HCT116 (cell line): ENCODE data around the gene ANO9. TPM values are rescaled to one million over a fixed set of nuclear protein-coding genes. Genes with fewer than 3 reads are reported as not detected.

Experiments
- ATAC-seq: fragments of 200-7000 bp; cut with Tn5 transposase; 2 replicates; pipeline ENCODE4 v1.9.1; 2020; ENCODE audit warnings: mild to moderate bottlenecking, moderate library complexity
- BruUV-seq: library from RNA; stranded (reverse); fragments of 400-500 nt; replicated peaks from 2 replicates; lab custom pipeline; 2021; lab: Mats Ljungman, UMichigan
- CTCF ChIA-PET: fragments of 300-600 bp; sonication (Branson Sonifier 250); formaldehyde crosslinking; loops from one replicate; lab custom pipeline; 2021; ENCODE audit warnings: antibody characterized with exemption; lab: Charles Lee
- POLR2A ChIA-PET: fragments of 300-600, 350-600 bp; sonication (Branson Sonifier 250); formaldehyde crosslinking; loops from one replicate; lab custom pipeline; 2021; ENCODE audit warnings: antibody characterized with exemption; lab: Charles Lee
- RAD21 ChIA-PET, 2 experiments: fragments of 300-600 bp; sonication (Branson Sonifier 250); formaldehyde crosslinking; loops; one replicate each; lab custom pipeline; 2023; ENCODE audit warnings: low total read pairs in 2 of 2; ENCODE audit not compliant: uncharacterized antibody in 2 of 2, unreplicated experiment in 2 of 2, low non-redundant PET in 1 of 2; lab: Charles Lee
- DNase-seq: peaks from one replicate; pipeline ENCODE4 v3.0.0-alpha.2; 2010; ENCODE audit warnings: low read depth, low spot score
- H2AFZ ChIP-seq: fragments of 200-600 bp; shearing (Covaris generic), sonication (generic); 2 replicates; pipeline ENCODE4 v1.6.1; 2017; ENCODE audit warnings: low read depth, mixed run types, mixed read lengths, antibody characterized with exemption, low read length; ENCODE audit not compliant: poor library complexity, severe bottlenecking
- H3K27ac ChIP-seq: 2 replicates; pipeline ENCODE4 v1.5.1; 2012; ENCODE audit warnings: low read depth, low read length
- H3K27me3 ChIP-seq: fragments of 200-600 bp; sonication (generic); 2 replicates; pipeline ENCODE4 v1.6.1; 2016; ENCODE audit warnings: mixed run types, low read length, mixed read lengths; ENCODE audit not compliant: insufficient read depth
- H3K36me3 ChIP-seq, 2 experiments: fragments of 200-500 bp in 1 of 2; fragments of 200-600 bp in 1 of 2; sonication (Bioruptor generic) in 1 of 2; sonication (generic) in 1 of 2; 2 replicates each; pipeline versions ENCODE4 v1.5.1 to v1.6.1; 2014 to 2016; ENCODE audit warnings: low read length in 2 of 2, inconsistent platforms in 1 of 2, mixed read lengths in 1 of 2, mixed run types in 1 of 2; ENCODE audit not compliant: insufficient read depth in 2 of 2, control insufficient read depth in 1 of 2
- H3K4me1 ChIP-seq, 2 experiments: fragments of 200-600 bp in 1 of 2; sonication (generic) in 1 of 2; 2 replicates each; pipeline versions ENCODE4 v1.5.1 to v1.6.1; 2012 to 2017; ENCODE audit warnings: low read length in 2 of 2, inconsistent platforms in 1 of 2, mild to moderate bottlenecking in 1 of 2, mixed read lengths in 1 of 2, mixed run types in 1 of 2, moderate library complexity in 1 of 2; ENCODE audit not compliant: insufficient read depth in 2 of 2, control insufficient read depth in 1 of 2
- H3K4me2 ChIP-seq: fragments of 200-600 bp; sonication (generic); 2 replicates; pipeline ENCODE4 v1.6.1; 2017; ENCODE audit warnings: mixed run types, low read length, mixed read lengths
- H3K4me3 ChIP-seq, 2 experiments: fragments of 200-600 bp in 1 of 2; sonication (generic) in 1 of 2; replicated peaks in 1 of 2; 2 replicates each; pipeline ENCODE4 v1.5.1; 2011 to 2016; ENCODE audit warnings: low read length in 2 of 2, control low read depth in 1 of 2, low read depth in 1 of 2, mild to moderate bottlenecking in 1 of 2, mixed read lengths in 1 of 2, mixed run types in 1 of 2
- H3K79me2 ChIP-seq: fragments of 200-600 bp; sonication (generic); 2 replicates; pipeline ENCODE4 v1.6.1; 2017; ENCODE audit warnings: mild to moderate bottlenecking, mixed run types, low read length, moderate library complexity, mixed read lengths; ENCODE audit not compliant: insufficient read depth
- H3K9ac ChIP-seq: fragments of 200-600 bp; sonication (generic); 2 replicates; pipeline ENCODE4 v1.6.1; 2016; ENCODE audit warnings: low read length, mixed read lengths
- H3K9me2 ChIP-seq: fragments of 200-600 bp; sonication (generic), shearing (Covaris generic); 2 replicates; pipeline ENCODE4 v1.6.1; 2017; ENCODE audit warnings: mixed run types, mild to moderate bottlenecking, moderate library complexity; ENCODE audit not compliant: insufficient read depth
- H3K9me3 ChIP-seq, 2 experiments: fragments of 200-500 bp in 1 of 2; fragments of 200-600 bp in 1 of 2; sonication (Bioruptor generic) in 1 of 2; sonication (generic) in 1 of 2; 2 replicates each; pipeline ENCODE4 v1.6.1; 2014 to 2017; ENCODE audit warnings: low read length in 2 of 2, mixed read lengths in 2 of 2, inconsistent platforms in 1 of 2, low read depth in 1 of 2, mild to moderate bottlenecking in 1 of 2, mixed run types in 1 of 2, moderate library complexity in 1 of 2; ENCODE audit not compliant: control insufficient read depth in 1 of 2, insufficient read depth in 1 of 2
- H4K20me1 ChIP-seq: fragments of 200-600 bp; sonication (generic), shearing (Covaris generic); 2 replicates; pipeline ENCODE4 v1.6.1; 2017; ENCODE audit warnings: mixed run types, mild to moderate bottlenecking, moderate library complexity; ENCODE audit not compliant: insufficient read depth
- ATF3 ChIP-seq: IDR thresholded peaks from 2 replicates; pipeline ENCODE4 v1.6.1; 2012
- CBX3 ChIP-seq: IDR thresholded peaks from 2 replicates; pipeline ENCODE4 v1.6.1; 2012; ENCODE audit warnings: low read depth
- CEBPB ChIP-seq: IDR thresholded peaks from 2 replicates; pipeline ENCODE4 v1.6.1; 2012; ENCODE audit warnings: low read depth
- EZH2 ChIP-seq: fragments of 200-600 bp; sonication (generic); IDR thresholded peaks from 2 replicates; pipeline ENCODE4 v1.6.1; 2017; ENCODE audit warnings: antibody characterized with exemption, mixed run types
- EZH2phosphoT487 ChIP-seq: fragments of 200-600 bp; IDR thresholded peaks from 2 replicates; pipeline ENCODE4 v1.6.1; 2018; ENCODE audit warnings: antibody characterized with exemption, borderline replicate concordance
- MAX ChIP-seq: IDR thresholded peaks from 2 replicates; pipeline ENCODE4 v1.6.1; 2012
- POLR2A ChIP-seq: IDR thresholded peaks from 2 replicates; pipeline ENCODE4 v1.7.0; 2011; ENCODE audit warnings: borderline replicate concordance; ENCODE audit not compliant: insufficient read depth, insufficient read length; ENCODE audit errors: extremely low read depth
- RAD21 ChIP-seq: IDR thresholded peaks from 2 replicates; pipeline ENCODE4 v1.6.1; 2012; ENCODE audit warnings: low read depth, mild to moderate bottlenecking
- SIN3A ChIP-seq: IDR thresholded peaks from 2 replicates; pipeline ENCODE4 v1.6.1; 2012; ENCODE audit warnings: low read depth
- SRF ChIP-seq: IDR thresholded peaks from 2 replicates; pipeline ENCODE4 v1.6.1; 2012; ENCODE audit warnings: low read depth
- TCF7L2 ChIP-seq: IDR thresholded peaks from 2 replicates; pipeline ENCODE4 v1.7.0; 2011; ENCODE audit warnings: borderline replicate concordance, inconsistent platforms; ENCODE audit not compliant: insufficient read depth, insufficient read length; ENCODE audit errors: extremely low read depth
- YY1 ChIP-seq: IDR thresholded peaks from 2 replicates; pipeline ENCODE4 v1.6.1; 2011; ENCODE audit warnings: low read length, low read depth, moderate library complexity, mild to moderate bottlenecking; ENCODE audit not compliant: insufficient replicate concordance; ENCODE audit errors: extremely low read depth
- ZBTB33 ChIP-seq: IDR thresholded peaks from 2 replicates; pipeline ENCODE4 v1.6.1; 2011; ENCODE audit warnings: mild to moderate bottlenecking, low read length, moderate library complexity; ENCODE audit not compliant: insufficient replicate concordance; ENCODE audit errors: extremely low read depth
- ZFX ChIP-seq: fragments of 450-650 bp; IDR thresholded peaks from 2 replicates; pipeline ENCODE4 v1.6.1; 2017
- intact Hi-C: fragments of 100-400 bp; cut with micrococcal nuclease; formaldehyde crosslinking; loops from 2 replicates; pipeline ENCODE4 v1.10.0; 2022
- total RNA-seq: library from RNA; stranded (reverse); gene quantifications from one replicate; pipeline ENCODE4 v1.2.1, GENCODE V29; 2021; ENCODE audit not compliant: unreplicated experiment

Gene ANO9
- total RNA-seq, 1 experiment from 2014 or later = 70.3 TPM

GRCh38 chr11:443542-444199, 1.9 kb upstream of the ANO9 start:
- intact Hi-C loops = no loop called here
- Histone ChIP-seq H3K36me3 (no peaks in the 10 kb centered on the region), H3K27me3 (no peaks in the 10 kb centered on the region), H3K4me1 (peaks cover 18 to 41% of the 10 kb centered on the region in 2 experiments), H3K9me2 (no peaks in the 10 kb centered on the region), H3K9me3 (no peaks in the 10 kb centered on the region), H4K20me1 (no peaks in the 10 kb centered on the region), H3K9ac (no peak overlapping the region), H3K4me2 (no peak overlapping the region), H3K4me3 (no peak overlapping the region), H3K27ac (no peak overlapping the region), H3K79me2 (peaks cover 11% of the 10 kb centered on the region; the same call in 1 of the 2 replicates), H2AFZ (no peak overlapping the region)
- no peak for TF ChIP-seq EZH2
- no peak for TF ChIP-seq TCF7L2
- TF ChIP-seq POLR2A = no peak
- no peak for TF ChIP-seq CBX3
- no peak for TF ChIP-seq ATF3
- TF ChIP-seq CEBPB = no peak
- TF ChIP-seq ZBTB33 = no peak
- TF ChIP-seq EZH2phosphoT487 = no peak
- no peak for TF ChIP-seq SRF
- no peak for TF ChIP-seq YY1
- TF ChIP-seq SIN3A = no peak
- no peak for TF ChIP-seq MAX
- TF ChIP-seq ZFX = no peak
- no peak for TF ChIP-seq RAD21
- ATAC-seq (no peak), DNase-seq (no peak)
- ChIA-PET RAD21 (no interaction called here), POLR2A (interaction anchor here (1.8 kb wide), 1 partner anchor 37 kb away, joined by 4 read pairs; no protein-coding TSS in a partner anchor), CTCF (interaction anchor here (0.8 kb wide), 1 partner anchor 37 kb away, joined by 4 read pairs; no protein-coding TSS in a partner anchor)
- BruUV-seq = no TSS peak
